CD4-positive, CD25-positive, alpha-beta regulatory T cell (primary cell): ENCODE data around the gene BABAM2. TPM values are rescaled to one million over a fixed set of nuclear protein-coding genes. Genes with fewer than 3 reads are reported as not detected.
"Not testable (repeated sequence)": the region's sequence is repeated elsewhere in the genome, so short reads cannot be mapped to it uniquely, and the experiment has no call there.

ENCODE experiments used
- ATAC-seq, 2 donors: fragments of 150-1000 bp; cut with Tn5 transposase; one replicate each; pipeline ENCODE4 v1.10.0; 2021; ENCODE audit warnings: low read depth in 2 of 2, moderate number of reproducible peaks in 2 of 2, moderate library complexity in 1 of 2
- DNase-seq, 3 donors: peaks; one replicate each; pipeline versions ENCODE4 v3.0.0 to v3.0.0-alpha.2; 2012 to 2022; ENCODE audit warnings: mixed read lengths in 1 of 3
- H3K27ac ChIP-seq: one replicate; pipeline ENCODE4 v1.7.0; 2013; ENCODE audit warnings: mild to moderate bottlenecking, low read length; ENCODE audit not compliant: insufficient read depth, poor library complexity, severe bottlenecking
- H3K27me3 ChIP-seq: one replicate; pipeline ENCODE4 v1.7.0; 2013; ENCODE audit warnings: low read length; ENCODE audit not compliant: control insufficient read depth, insufficient read depth
- H3K36me3 ChIP-seq: one replicate; pipeline ENCODE4 v1.7.0; 2013; ENCODE audit warnings: mild to moderate bottlenecking, low read length, moderate library complexity; ENCODE audit not compliant: control insufficient read depth, insufficient read depth
- H3K4me1 ChIP-seq: 2 replicates; pipeline ENCODE4 v1.7.0; 2013; ENCODE audit warnings: mild to moderate bottlenecking, low read length; ENCODE audit not compliant: insufficient read depth, control insufficient read depth, poor library complexity, severe bottlenecking
- H3K4me3 ChIP-seq: one replicate; pipeline ENCODE4 v1.7.0; 2013; ENCODE audit warnings: low read depth, mild to moderate bottlenecking, low read length, moderate library complexity
- H3K9me3 ChIP-seq, 2 experiments: 1 replicate in 1 of 2; 2 replicates in 1 of 2; pipeline ENCODE4 v1.7.0; 2013; ENCODE audit warnings: low read length in 2 of 2, mild to moderate bottlenecking in 1 of 2, moderate library complexity in 1 of 2; ENCODE audit not compliant: control insufficient read depth in 2 of 2
- H3K27ac Mint-ChIP-seq, 3 donors: one replicate each; pipeline ENCODE4 v1.8.0; 2020 to 2022; ENCODE audit warnings: mild to moderate bottlenecking in 3 of 3, mixed read lengths in 3 of 3, moderate library complexity in 2 of 3
- H3K27me3 Mint-ChIP-seq: one replicate; pipeline ENCODE4 v1.8.0; 2022; ENCODE audit warnings: mild to moderate bottlenecking, mixed read lengths
- H3K36me3 Mint-ChIP-seq: one replicate; pipeline ENCODE4 v1.8.0; 2020; ENCODE audit warnings: mixed read lengths
- H3K4me1 Mint-ChIP-seq, 4 donors: one replicate each; pipeline ENCODE4 v1.8.0; 2020 to 2022; ENCODE audit warnings: mixed read lengths in 4 of 4, mild to moderate bottlenecking in 1 of 4
- H3K4me3 Mint-ChIP-seq, 4 donors: one replicate each; pipeline ENCODE4 v1.8.0; 2020 to 2022; ENCODE audit warnings: mild to moderate bottlenecking in 4 of 4, mixed read lengths in 4 of 4, moderate library complexity in 3 of 4
- H3K9me3 Mint-ChIP-seq, 7 donors: one replicate each; pipeline ENCODE4 v1.8.0; 2020 to 2022; ENCODE audit warnings: mixed read lengths in 7 of 7, mild to moderate bottlenecking in 3 of 7, moderate library complexity in 2 of 7
- polyA plus RNA-seq, 4 donors: library from polyadenylated mRNA; unstranded; fragments of 300-500 nt; fragmentation: Illumina TruSeq; gene quantifications; one replicate each; pipeline ENCODE4 v1.2.3, GENCODE V29; 2021
- total RNA-seq: library from RNA; stranded (reverse); gene quantifications from one replicate; pipeline ENCODE4 v1.2.3, GENCODE V29; 2022

The BABAM2 gene
- total and polyA plus RNA-seq, 5 donors from 2014 or later = 42.9 to 70.0 (median 58.5) TPM

- Mint-ChIP-seq H3K9me3 (peaks cover 0 to 1% (median 0%) of the 10 kb centered on the region in 7 donors), H3K36me3 (peaks cover 15% of the 10 kb centered on the region), H3K4me3 (no peak overlapping the region), H3K27me3 (no peaks in the 10 kb centered on the region), H3K4me1 (peaks cover 0 to 12% (median 7%) of the 10 kb centered on the region in 4 donors), H3K27ac (peak overlapping the region in 1 of 3 donors; percentile 11)
- DNase-seq (no peak), ATAC-seq (no peak)
- Histone ChIP-seq H3K4me1 (no peaks in the 10 kb centered on the region), H3K27me3 (no peaks in the 10 kb centered on the region), H3K27ac (no peak overlapping the region), H3K9me3 (no peaks in the 10 kb centered on the region), H3K4me3 (no peak overlapping the region), H3K36me3 (no peaks in the 10 kb centered on the region)
These were observed 120.8 kb downstream of the BABAM2 start for GRCh38 chr2:28011322-28011737.

GRCh38 chr2:28018474-28018873 is 127.9 kb downstream of the BABAM2 start:
- H3K27me3 Mint-ChIP-seq, H3K27me3 ChIP-seq, H3K4me1 ChIP-seq, ATAC-seq, H3K27ac ChIP-seq, H3K4me1 Mint-ChIP-seq, DNase-seq, H3K9me3 ChIP-seq, H3K27ac Mint-ChIP-seq, H3K9me3 Mint-ChIP-seq, H3K4me3 ChIP-seq, H3K4me3 Mint-ChIP-seq, H3K36me3 ChIP-seq: not testable (repeated sequence)
- H3K36me3 Mint-ChIP-seq = peaks cover 16% of the 10 kb centered on the region

GRCh38 chr2:28019521-28019920 is 129.0 kb downstream of the BABAM2 start:
- not testable (repeated sequence) for H3K27me3 Mint-ChIP-seq, H3K36me3 ChIP-seq, H3K4me3 ChIP-seq, H3K27ac ChIP-seq, H3K4me1 ChIP-seq, DNase-seq, H3K4me1 Mint-ChIP-seq, H3K4me3 Mint-ChIP-seq, H3K27me3 ChIP-seq, H3K9me3 Mint-ChIP-seq, ATAC-seq, H3K27ac Mint-ChIP-seq, H3K9me3 ChIP-seq
- H3K36me3 Mint-ChIP-seq = peaks cover 16% of the 10 kb centered on the region

- no peak for DNase-seq
- Histone ChIP-seq H3K36me3 (peaks cover 9% of the 10 kb centered on the region), H3K27ac (no peak overlapping the region), H3K9me3 (no peaks in the 10 kb centered on the region), H3K27me3 (no peaks in the 10 kb centered on the region), H3K4me1 (no peaks in the 10 kb centered on the region), H3K4me3 (no peak overlapping the region)
- Mint-ChIP-seq H3K36me3 (peaks cover 29% of the 10 kb centered on the region), H3K27me3 (no peaks in the 10 kb centered on the region), H3K4me1 (peaks cover 0 to 5% (median 2%) of the 10 kb centered on the region in 4 donors), H3K9me3 (peaks cover 0 to 2% (median 0%) of the 10 kb centered on the region in 7 donors), H3K27ac (peak overlapping the region in 2 of 3 donors; percentile 6 to 47), H3K4me3 (no peak overlapping the region)
- no peak for ATAC-seq
These were observed 131.4 kb downstream of the BABAM2 start for GRCh38 chr2:28021898-28022297.

- Histone ChIP-seq H3K27me3 (no peaks in the 10 kb centered on the region), H3K36me3 (peaks cover 14% of the 10 kb centered on the region), H3K4me3 (no peak overlapping the region), H3K9me3 (no peaks in the 10 kb centered on the region), H3K4me1 (no peaks in the 10 kb centered on the region), H3K27ac (no peak overlapping the region)
- H3K27ac Mint-ChIP-seq = no peak overlapping the region
- peaks cover 36% of the 10 kb centered on the region for H3K36me3 Mint-ChIP-seq
- H3K27me3 Mint-ChIP-seq = no peaks in the 10 kb centered on the region
- H3K4me3 Mint-ChIP-seq = no peak overlapping the region
- peaks cover 0 to 4% (median 1%) of the 10 kb centered on the region in 4 donors for H3K4me1 Mint-ChIP-seq
- DNase-seq = no peak
- H3K9me3 Mint-ChIP-seq = no peaks in the 10 kb centered on the region
- no peak for ATAC-seq
These were observed 134.6 kb downstream of the BABAM2 start for GRCh38 chr2:28025123-28025522.

GRCh38 chr2:28026230-28026629 is 135.7 kb downstream of the BABAM2 start:
- Mint-ChIP-seq H3K27ac (peak overlapping the region in 1 of 3 donors; percentile 76), H3K36me3 (peaks cover 36% of the 10 kb centered on the region)
- H3K27me3 Mint-ChIP-seq, DNase-seq, H3K27ac ChIP-seq, H3K9me3 ChIP-seq, H3K4me1 ChIP-seq, ATAC-seq, H3K27me3 ChIP-seq, H3K4me1 Mint-ChIP-seq, H3K9me3 Mint-ChIP-seq, H3K4me3 ChIP-seq, H3K4me3 Mint-ChIP-seq: not testable (repeated sequence)
- peaks cover 14% of the 10 kb centered on the region for H3K36me3 ChIP-seq

- Histone ChIP-seq H3K27me3 (no peaks in the 10 kb centered on the region), H3K4me1 (no peaks in the 10 kb centered on the region), H3K27ac (no peak overlapping the region), H3K9me3 (no peaks in the 10 kb centered on the region), H3K36me3 (peaks cover 14% of the 10 kb centered on the region), H3K4me3 (no peak overlapping the region)
- no peak for ATAC-seq
- Mint-ChIP-seq H3K27ac (no peak overlapping the region), H3K9me3 (no peaks in the 10 kb centered on the region), H3K4me1 (peaks cover 0 to 11% (median 4%) of the 10 kb centered on the region in 4 donors), H3K4me3 (no peak overlapping the region), H3K36me3 (peaks cover 36% of the 10 kb centered on the region), H3K27me3 (no peaks in the 10 kb centered on the region)
- DNase-seq = no peak
These were observed 137.5 kb downstream of the BABAM2 start for GRCh38 chr2:28028025-28028424.

- peaks cover 11% of the 10 kb centered on the region for H3K36me3 ChIP-seq
- Mint-ChIP-seq H3K36me3 (peaks cover 32% of the 10 kb centered on the region), H3K27me3 (no peaks in the 10 kb centered on the region), H3K27ac (no peak overlapping the region), H3K4me3 (no peak overlapping the region), H3K9me3 (no peaks in the 10 kb centered on the region), H3K4me1 (peaks cover 0 to 14% (median 6%) of the 10 kb centered on the region in 4 donors)
- DNase-seq (no peak), ATAC-seq (no peak)
- H3K27ac ChIP-seq = no peak overlapping the region
- no peaks in the 10 kb centered on the region for H3K9me3 ChIP-seq
- no peaks in the 10 kb centered on the region for H3K4me1 ChIP-seq
- H3K27me3 ChIP-seq = no peaks in the 10 kb centered on the region
- H3K4me3 ChIP-seq = no peak overlapping the region
These were observed 140.1 kb downstream of the BABAM2 start for GRCh38 chr2:28030600-28030999.
